Smooth muscle cell (in vitro differentiated cells): ENCODE results near the gene DYDC1. TPM values are rescaled to one million over a fixed set of nuclear protein-coding genes. Genes with fewer than 3 reads are reported as not detected.

Experiments
- DNase-seq: peaks from one replicate; lab custom pipeline; 2025; ENCODE audit not compliant: unreplicated experiment; lab: John Stamatoyannopoulos, UW
- H2AFZ ChIP-seq: fragments of 200-600 bp; sonication (generic); 2 replicates; pipeline ENCODE4 v1.6.0; 2016; ENCODE audit warnings: antibody characterized with exemption, low read depth, mild to moderate bottlenecking
- H3F3A ChIP-seq: fragments of 200-600 bp; sonication (generic); 2 replicates; pipeline ENCODE4 v1.6.0; 2017; ENCODE audit warnings: antibody characterized with exemption, low read depth
- H3K27ac ChIP-seq: fragments of 200-600 bp; sonication (generic); 2 replicates; pipeline ENCODE4 v1.5.1; 2016; ENCODE audit warnings: low read depth, mild to moderate bottlenecking
- H3K27me3 ChIP-seq: fragments of 200-600 bp; sonication (generic); 2 replicates; pipeline ENCODE4 v1.6.1; 2016; ENCODE audit warnings: low read depth, mild to moderate bottlenecking
- H3K36me3 ChIP-seq: fragments of 200-600 bp; sonication (generic); 2 replicates; pipeline ENCODE4 v1.5.1; 2016; ENCODE audit warnings: low read depth
- H3K4me1 ChIP-seq: fragments of 200-600 bp; sonication (generic); 2 replicates; pipeline ENCODE4 v1.5.1; 2016; ENCODE audit warnings: low read depth
- H3K4me2 ChIP-seq: fragments of 200-600 bp; sonication (generic); 2 replicates; pipeline ENCODE4 v1.6.0; 2016; ENCODE audit warnings: mild to moderate bottlenecking
- H3K4me3 ChIP-seq: fragments of 200-600 bp; sonication (generic); 2 replicates; pipeline ENCODE4 v1.5.1; 2016; ENCODE audit warnings: mild to moderate bottlenecking
- H3K79me2 ChIP-seq: fragments of 200-600 bp; sonication (generic); 2 replicates; pipeline ENCODE4 v1.6.0; 2016; ENCODE audit warnings: low read depth, mild to moderate bottlenecking
- H3K9ac ChIP-seq: fragments of 200-600 bp; sonication (generic); 2 replicates; pipeline ENCODE4 v1.6.0; 2016; ENCODE audit warnings: low read depth
- H3K9me3 ChIP-seq: fragments of 200-600 bp; sonication (generic); replicated peaks from 2 replicates; pipeline ENCODE4 v1.5.1; 2016; ENCODE audit warnings: low read depth
- H4K20me1 ChIP-seq: fragments of 200-600 bp; sonication (generic); 2 replicates; pipeline ENCODE4 v1.6.0; 2016; ENCODE audit warnings: low read depth
- CTCF ChIP-seq: fragments of 200-600 bp; sonication (generic); IDR thresholded peaks from 2 replicates; pipeline ENCODE4 v1.5.1; 2017; ENCODE audit warnings: borderline replicate concordance, mild to moderate bottlenecking, antibody characterized with exemption; ENCODE audit not compliant: insufficient read depth, poor library complexity, severe bottlenecking
- WGBS: methylation state at CpG from one replicate; pipeline ENCODE4 v1.1.7; 2016; ENCODE audit warnings: low lambda C conversion rate; 5-methylcytosine and 5-hydroxymethylcytosine counted together
- polyA plus RNA-seq: library from polyadenylated mRNA; unstranded; fragments of >200 nt; fragmentation: Nextera tagmentation; extraction: Ambion mirVana; gene quantifications from 2 replicates; pipeline ENCODE4 v1.2.1, GENCODE V29; 2016
- total RNA-seq: library from RNA; depleted of rRNA; stranded (reverse); fragments of >200 nt; gene quantifications from 2 replicates; pipeline ENCODE4 v1.2.3, GENCODE V29; 2014

Gene DYDC1
- total and polyA plus RNA-seq, 2 experiments from 2014 or later = not detected

GRCh38 chr10:80319725-80320290, 36.7 kb downstream of the DYDC1 start:
- no peak for TF ChIP-seq CTCF
- WGBS = 89% methylated on average over 2 of the region's 2 CpGs
- DNase-seq = no peak
- Histone ChIP-seq H3K4me1 (peaks cover 16% of the 10 kb centered on the region), H3K79me2 (no peaks in the 10 kb centered on the region), H3K27me3 (no peaks in the 10 kb centered on the region), H3K9ac (no peak overlapping the region), H4K20me1 (no peaks in the 10 kb centered on the region), H3K4me2 (no peak overlapping the region), H3K4me3 (no peak overlapping the region), H2AFZ (no peak overlapping the region), H3K36me3 (no peaks in the 10 kb centered on the region), H3K9me3 (no peaks in the 10 kb centered on the region), H3K27ac (no peak overlapping the region), H3F3A (no peaks in the 10 kb centered on the region)

GRCh38 chr10:80319318-80319717, 37.2 kb downstream of the DYDC1 start:
- Histone ChIP-seq H4K20me1 (no peaks in the 10 kb centered on the region), H3K4me1 (peaks cover 16% of the 10 kb centered on the region), H2AFZ (no peak overlapping the region), H3K4me3 (no peak overlapping the region), H3K9ac (no peak overlapping the region), H3K36me3 (no peaks in the 10 kb centered on the region), H3K4me2 (no peak overlapping the region), H3K27ac (no peak overlapping the region), H3K79me2 (no peaks in the 10 kb centered on the region), H3K27me3 (no peaks in the 10 kb centered on the region), H3F3A (no peaks in the 10 kb centered on the region), H3K9me3 (no peaks in the 10 kb centered on the region)
- WGBS = 91% methylated on average over 2 of the region's 2 CpGs
- DNase-seq = no peak
- no peak for TF ChIP-seq CTCF

- H3K27me3 ChIP-seq = no peaks in the 10 kb centered on the region
- no peak for TF ChIP-seq CTCF
- H2AFZ ChIP-seq = no peak overlapping the region
- no peaks in the 10 kb centered on the region for H3K9me3 ChIP-seq
- no peak overlapping the region for H3K4me2 ChIP-seq
- no peaks in the 10 kb centered on the region for H3F3A ChIP-seq
- H3K4me1 ChIP-seq = peaks cover 16% of the 10 kb centered on the region
- H3K36me3 ChIP-seq = no peaks in the 10 kb centered on the region
- H4K20me1 ChIP-seq = no peaks in the 10 kb centered on the region
- H3K27ac ChIP-seq = no peak overlapping the region
- no peak overlapping the region for H3K4me3 ChIP-seq
- no peak overlapping the region for H3K9ac ChIP-seq
- H3K79me2 ChIP-seq = no peaks in the 10 kb centered on the region
- no peak for DNase-seq
Measured at GRCh38 chr10:80318742-80319141, 37.8 kb downstream of the DYDC1 start.

- Histone ChIP-seq H4K20me1 (no peaks in the 10 kb centered on the region), H3K4me1 (no peaks in the 10 kb centered on the region), H2AFZ (no peak overlapping the region), H3K27ac (no peak overlapping the region), H3K4me3 (no peak overlapping the region), H3F3A (no peaks in the 10 kb centered on the region), H3K9ac (no peak overlapping the region), H3K9me3 (no peaks in the 10 kb centered on the region), H3K27me3 (no peaks in the 10 kb centered on the region), H3K4me2 (no peak overlapping the region), H3K79me2 (no peaks in the 10 kb centered on the region), H3K36me3 (no peaks in the 10 kb centered on the region)
- TF ChIP-seq CTCF = no peak
- DNase-seq = no peak
- 88% methylated on average over 12 of the region's 21 CpGs for WGBS
Measured at GRCh38 chr10:80315391-80315790, 41.2 kb downstream of the DYDC1 start.
